IMR-90 (cell line): ENCODE data around the gene UNC13A. TPM values are rescaled to one million over a fixed set of nuclear protein-coding genes. Genes with fewer than 3 reads are reported as not detected.
A peak's percentile ranks its signal among the peaks of the same experiment; 100 is the strongest.

Experiments
- ATAC-seq: fragments of 200-7000 bp; cut with Tn5 transposase; 2 replicates; pipeline ENCODE4 v1.9.1; 2020; ENCODE audit warnings: low read depth, mild to moderate bottlenecking, moderate library complexity
- BruUV-seq: library from RNA; stranded (reverse); fragments of 400-500 nt; replicated peaks from 2 replicates; lab custom pipeline; 2021; lab: Mats Ljungman, UMichigan
- CTCF ChIA-PET: fragments of 300-600 bp; formaldehyde crosslinking; extraction: SDS; loops from one replicate; lab custom pipeline; 2021; ENCODE audit warnings: antibody characterized with exemption; lab: Yijun Ruan, JAX
- POLR2A ChIA-PET: fragments of 300-600 bp; sonication (Branson Sonifier 250); formaldehyde crosslinking; loops from one replicate; lab custom pipeline; 2022; ENCODE audit warnings: antibody characterized with exemption; ENCODE audit not compliant: unreplicated experiment; lab: Charles Lee
- DNase-seq: peaks from one replicate; pipeline ENCODE4 v3.0.0; 2013
- H2AFZ ChIP-seq: replicated peaks from 2 replicates; pipeline ENCODE3; 2013; ENCODE audit warnings: low read length, mild to moderate bottlenecking; ENCODE audit not compliant: poor library complexity
- H2AK5ac ChIP-seq: 2 replicates; pipeline ENCODE4 v1.6.1; 2013; ENCODE audit warnings: low read depth, low read length, inconsistent platforms
- H2AK9ac ChIP-seq: replicated peaks from 2 replicates; pipeline ENCODE3; 2013; ENCODE audit warnings: mild to moderate bottlenecking, low read depth, low read length, moderate library complexity; ENCODE audit not compliant: poor library complexity
- H2BK120ac ChIP-seq: 2 replicates; pipeline ENCODE4 v1.6.1; 2013; ENCODE audit warnings: low read depth, low read length, inconsistent platforms
- H2BK15ac ChIP-seq: 3 replicates; pipeline ENCODE4 v1.6.1; 2013; ENCODE audit warnings: low read depth, low read length, inconsistent platforms
- H2BK20ac ChIP-seq: 2 replicates; pipeline ENCODE4 v1.6.1; 2013; ENCODE audit warnings: low read depth, mild to moderate bottlenecking, inconsistent platforms, low read length, moderate library complexity
- H2BK5ac ChIP-seq: 2 replicates; pipeline ENCODE4 v1.6.1; 2013; ENCODE audit warnings: mild to moderate bottlenecking, low read depth, low read length, inconsistent platforms; ENCODE audit not compliant: poor library complexity, severe bottlenecking
- H3K14ac ChIP-seq: replicated peaks from 2 replicates; pipeline ENCODE4 v1.6.1; 2013; ENCODE audit warnings: low read depth, low read length, inconsistent platforms
- H3K18ac ChIP-seq: 2 replicates; pipeline ENCODE4 v1.6.1; 2013; ENCODE audit warnings: low read depth, low read length, control low read depth
- H3K23ac ChIP-seq: 2 replicates; pipeline ENCODE4 v1.6.1; 2013; ENCODE audit warnings: low read depth, low read length, inconsistent platforms
- H3K27ac ChIP-seq: 2 replicates; pipeline ENCODE4 v1.5.1; 2013; ENCODE audit warnings: mild to moderate bottlenecking, control low read depth, low read length; ENCODE audit not compliant: insufficient read depth
- H3K27me3 ChIP-seq: 2 replicates; pipeline ENCODE4 v1.6.1; 2013; ENCODE audit warnings: low read length; ENCODE audit not compliant: control insufficient read depth, insufficient read depth
- H3K36me3 ChIP-seq: 2 replicates; pipeline ENCODE4 v1.6.1; 2013; ENCODE audit warnings: low read length, mixed read lengths; ENCODE audit not compliant: control insufficient read depth, insufficient read depth
- H3K4ac ChIP-seq: 2 replicates; pipeline ENCODE4 v1.6.1; 2013; ENCODE audit warnings: low read depth, low read length, inconsistent platforms
- H3K4me1 ChIP-seq: 2 replicates; pipeline ENCODE4 v1.6.1; 2013; ENCODE audit warnings: low read length, mixed read lengths; ENCODE audit not compliant: control insufficient read depth, insufficient read depth
- H3K4me2 ChIP-seq: 2 replicates; pipeline ENCODE4 v1.6.1; 2013; ENCODE audit warnings: low read depth, mild to moderate bottlenecking, control low read depth, low read length, moderate library complexity
- H3K4me3 ChIP-seq: 2 replicates; pipeline ENCODE4 v1.5.1; 2013; ENCODE audit warnings: low read depth, mild to moderate bottlenecking, control low read depth, low read length, moderate library complexity; ENCODE audit not compliant: insufficient read depth
- H3K56ac ChIP-seq: 2 replicates; pipeline ENCODE4 v1.6.1; 2013; ENCODE audit warnings: low read length, inconsistent platforms; ENCODE audit not compliant: insufficient read depth; ENCODE audit errors: extremely low read depth
- H3K79me1 ChIP-seq, 2 experiments: 2 replicates each; pipeline ENCODE4 v1.6.1; 2013; ENCODE audit warnings: low read length in 2 of 2, inconsistent platforms in 1 of 2, low read depth in 1 of 2
- H3K9ac ChIP-seq: 2 replicates; pipeline ENCODE4 v1.6.1; 2013; ENCODE audit warnings: low read depth, low read length, control low read depth
- H3K9me1 ChIP-seq: 2 replicates; pipeline ENCODE4 v1.6.1; 2013; ENCODE audit warnings: low read length, inconsistent platforms; ENCODE audit not compliant: insufficient read depth
- H3K9me3 ChIP-seq: 2 replicates; pipeline ENCODE4 v1.6.1; 2013; ENCODE audit warnings: low read length; ENCODE audit not compliant: control insufficient read depth, insufficient read depth
- H4K20me1 ChIP-seq: 2 replicates; pipeline ENCODE4 v1.6.1; 2013; ENCODE audit warnings: low read length, inconsistent platforms; ENCODE audit not compliant: insufficient read depth
- H4K5ac ChIP-seq: 2 replicates; pipeline ENCODE4 v1.6.1; 2013; ENCODE audit warnings: mild to moderate bottlenecking, low read depth, low read length, control low read depth
- H4K8ac ChIP-seq, 2 experiments: 2 replicates each; pipeline ENCODE4 v1.6.1; 2013; ENCODE audit warnings: low read depth in 2 of 2, low read length in 2 of 2, control low read depth in 1 of 2, inconsistent platforms in 1 of 2
- H4K91ac ChIP-seq: 2 replicates; pipeline ENCODE4 v1.6.1; 2013; ENCODE audit warnings: low read depth, low read length, inconsistent platforms; ENCODE audit not compliant: insufficient read depth
- BHLHE40 ChIP-seq: fragments of 150-350 bp; IDR thresholded peaks from 2 replicates; pipeline ENCODE4 v1.6.1; 2016; ENCODE audit warnings: mild to moderate bottlenecking, low read depth, low read length
- CEBPB ChIP-seq: IDR thresholded peaks from 2 replicates; pipeline ENCODE4 v1.6.1; 2012; ENCODE audit warnings: low read depth, low read length, improper control_type of control experiment
- CHD1 ChIP-seq: IDR thresholded peaks from 2 replicates; pipeline ENCODE4 v1.6.1; 2012; ENCODE audit warnings: low read depth, low read length, improper control_type of control experiment
- CTCF ChIP-seq: conservative IDR thresholded peaks from 2 replicates; pipeline ENCODE4 v1.5.1; 2012; ENCODE audit warnings: mild to moderate bottlenecking, low read depth, low read length, improper control_type of control experiment
- ELK1 ChIP-seq: fragments of 150-350 bp; IDR thresholded peaks from 2 replicates; pipeline ENCODE4 v1.6.1; 2016; ENCODE audit warnings: low read depth, mild to moderate bottlenecking, low read length, moderate library complexity, borderline replicate concordance
- MAFK ChIP-seq: IDR thresholded peaks from 2 replicates; pipeline ENCODE4 v1.6.1; 2012; ENCODE audit warnings: low read depth, low read length, improper control_type of control experiment
- MAZ ChIP-seq: IDR thresholded peaks from 2 replicates; pipeline ENCODE4 v1.6.1; 2012; ENCODE audit warnings: low read depth, mild to moderate bottlenecking, low read length, improper control_type of control experiment, moderate library complexity, borderline replicate concordance
- MXI1 ChIP-seq: IDR thresholded peaks from 2 replicates; pipeline ENCODE4 v1.6.1; 2012; ENCODE audit warnings: low read depth, mild to moderate bottlenecking, low read length, moderate library complexity, borderline replicate concordance
- NFE2L2 ChIP-seq: fragments of 150-350 bp; IDR thresholded peaks from 2 replicates; pipeline ENCODE4 v1.6.1; 2016; ENCODE audit warnings: low read depth, mild to moderate bottlenecking, low read length
- POLR2A ChIP-seq: IDR thresholded peaks from 2 replicates; pipeline ENCODE4 v1.6.1; 2012; ENCODE audit warnings: mild to moderate bottlenecking, low read depth, low read length
- RAD21 ChIP-seq: IDR thresholded peaks from 2 replicates; pipeline ENCODE4 v1.6.1; 2012; ENCODE audit warnings: low read length, improper control_type of control experiment
- RCOR1 ChIP-seq: IDR thresholded peaks from 2 replicates; pipeline ENCODE4 v1.6.1; 2012; ENCODE audit warnings: mild to moderate bottlenecking, low read length, improper control_type of control experiment; ENCODE audit not compliant: insufficient replicate concordance
- RFX5 ChIP-seq: IDR thresholded peaks from 2 replicates; pipeline ENCODE4 v1.8.0; 2012; ENCODE audit warnings: low read depth, mild to moderate bottlenecking, low read length, moderate library complexity
- SMC3 ChIP-seq: fragments of 150-350 bp; IDR thresholded peaks from 2 replicates; pipeline ENCODE4 v1.6.1; 2016; ENCODE audit warnings: low read depth, mild to moderate bottlenecking, antibody characterized with exemption, low read length, moderate library complexity
- USF2 ChIP-seq: fragments of 150-350 bp; IDR thresholded peaks from 2 replicates; pipeline ENCODE4 v1.6.1; 2017; ENCODE audit warnings: mild to moderate bottlenecking, antibody characterized with exemption, low read length, low read depth
- WGBS, 2 experiments: methylation state at CpG; one replicate each; pipeline versions ENCODE4 v1.1.5 to v1.1.7; 2013; ENCODE audit warnings: missing lambda C conversion rate in 2 of 2; ENCODE audit not compliant: insufficient read length in 1 of 2; ENCODE audit errors: extremely low coverage in 2 of 2; 5-methylcytosine and 5-hydroxymethylcytosine counted together
- dilution Hi-C: fragments of 300-500 bp; cut with HindIII; formaldehyde crosslinking; loops from one replicate; pipeline ENCODE4 v1.14.3; 2018; ENCODE audit warnings: low sequenced_read_pairs; ENCODE audit not compliant: unreplicated experiment
- in situ Hi-C: fragments of 300-500 bp; cut with MboI; formaldehyde crosslinking; loops from 3 replicates; pipeline ENCODE4 v1.14.3; 2019; ENCODE audit warnings: low sequenced_read_pairs, inconsistent platforms, mixed read lengths
- intact Hi-C: fragments of 100-400 bp; cut with micrococcal nuclease; formaldehyde crosslinking; loops from 2 replicates; pipeline ENCODE4 v1.10.0; 2022
- polyA plus RNA-seq, 3 experiments: library from polyadenylated mRNA; depleted of rRNA; stranded (reverse); fragments of >200 nt; gene quantifications; 2 replicates each; pipeline ENCODE4 v1.2.3, GENCODE V29; 2012; ENCODE audit warnings: low replicate concordance in 1 of 3
- total RNA-seq: library from RNA; depleted of rRNA; stranded (reverse); fragments of >200 nt; gene quantifications from 2 replicates; pipeline ENCODE4 v1.2.3, GENCODE V29; 2012

UNC13A gene
- total and polyA plus RNA-seq, 2 of the 4 experiments (the other 2 are of a cell fraction), result 0.18 to 0.22 TPM

GRCh38 chr19:17565611-17566010, 122.5 kb downstream of the UNC13A start:
- ChIA-PET CTCF (no interaction called here), POLR2A (no interaction called here)
- Histone ChIP-seq H3K56ac (no peak overlapping the region), H3K27ac (no peak overlapping the region; the same call in 1 of the 2 replicates), H3K36me3 (peaks cover 45% of the 10 kb centered on the region), H3K9me1 (no peaks in the 10 kb centered on the region), H2BK15ac (no peak overlapping the region), H4K5ac (no peak overlapping the region), H2BK120ac (no peak overlapping the region), H4K20me1 (peaks cover 3% of the 10 kb centered on the region), H2AK5ac (no peak overlapping the region), H3K9ac (no peak overlapping the region), H3K18ac (no peak overlapping the region), H4K8ac (no peak overlapping the region), H2AFZ (no peak overlapping the region), H2AK9ac (no peak overlapping the region), H2BK20ac (no peak overlapping the region), H3K23ac (no peak overlapping the region), H3K4me1 (peaks cover 5% of the 10 kb centered on the region), H3K4me2 (no peak overlapping the region), H2BK5ac (no peak overlapping the region), H3K79me1 (peaks cover 10 to 31% of the 10 kb centered on the region in 2 experiments), H3K4ac (no peak overlapping the region), H3K9me3 (no peaks in the 10 kb centered on the region), H3K4me3 (no peak overlapping the region), H3K27me3 (no peaks in the 10 kb centered on the region), H3K14ac (no peak overlapping the region), H4K91ac (no peak overlapping the region)
- intact Hi-C loops (no loop called here), dilution Hi-C loops (no loop called here), in situ Hi-C loops (no loop called here)
- no TSS peak for BruUV-seq
- DNase-seq (peak; percentile 13), ATAC-seq (peak; percentile 72)
- no peak for TF ChIP-seq MAFK
- no peak for TF ChIP-seq CEBPB
- TF ChIP-seq BHLHE40, result no peak
- TF ChIP-seq USF2, result no peak
- no peak for TF ChIP-seq RCOR1
- no peak for TF ChIP-seq SMC3
- no peak for TF ChIP-seq RFX5
- no peak for TF ChIP-seq NFE2L2
- TF ChIP-seq ELK1, result no peak
- TF ChIP-seq CHD1, result no peak
- no peak for TF ChIP-seq CTCF
- TF ChIP-seq POLR2A, result no peak
- no peak for TF ChIP-seq MAZ
- no peak for TF ChIP-seq RAD21
- no peak for TF ChIP-seq MXI1
- no CpG with 5 or more reads among the region's 3 CpGs for WGBS, 2 experiments
